GM12864 (cell line): ENCODE measurements around the gene RFX4.

Experiments
- DNase-seq: peaks from one replicate; pipeline ENCODE4 v3.0.0-alpha.2; 2011; ENCODE audit warnings: low read depth
- H3K4me3 ChIP-seq: 2 replicates; pipeline ENCODE4 v1.5.1; 2011; ENCODE audit warnings: mild to moderate bottlenecking, low read depth, low read length, control low read depth
- CTCF ChIP-seq: IDR thresholded peaks from 2 replicates; pipeline ENCODE4 v1.5.1; 2011; ENCODE audit warnings: low read depth, mild to moderate bottlenecking, moderate library complexity, low read length, control low read depth, inconsistent platforms; ENCODE audit errors: missing control alignments

The RFX4 gene

DNA sequence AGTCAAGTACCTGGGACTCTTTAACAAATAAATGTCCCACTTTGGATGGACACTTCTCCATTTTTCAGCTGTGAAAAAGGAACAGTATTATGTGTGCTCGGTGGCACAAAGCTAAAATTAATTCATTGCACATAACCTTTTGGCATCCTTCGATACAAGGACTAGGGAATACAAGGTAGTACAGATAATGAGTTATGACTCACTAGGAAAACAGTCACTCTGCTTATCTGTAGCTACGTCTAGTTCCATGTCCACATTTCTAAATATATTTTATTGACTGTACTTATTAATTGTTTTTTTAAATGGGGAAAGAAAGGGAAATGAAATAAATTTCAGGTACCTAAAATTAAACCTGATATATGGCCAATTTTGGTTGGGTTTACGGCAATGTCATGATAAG is 156.5 kb downstream of the RFX4 start:
- DNase-seq: no peak
- no peak for TF ChIP-seq CTCF
- no peak overlapping the region for H3K4me3 ChIP-seq

DNA sequence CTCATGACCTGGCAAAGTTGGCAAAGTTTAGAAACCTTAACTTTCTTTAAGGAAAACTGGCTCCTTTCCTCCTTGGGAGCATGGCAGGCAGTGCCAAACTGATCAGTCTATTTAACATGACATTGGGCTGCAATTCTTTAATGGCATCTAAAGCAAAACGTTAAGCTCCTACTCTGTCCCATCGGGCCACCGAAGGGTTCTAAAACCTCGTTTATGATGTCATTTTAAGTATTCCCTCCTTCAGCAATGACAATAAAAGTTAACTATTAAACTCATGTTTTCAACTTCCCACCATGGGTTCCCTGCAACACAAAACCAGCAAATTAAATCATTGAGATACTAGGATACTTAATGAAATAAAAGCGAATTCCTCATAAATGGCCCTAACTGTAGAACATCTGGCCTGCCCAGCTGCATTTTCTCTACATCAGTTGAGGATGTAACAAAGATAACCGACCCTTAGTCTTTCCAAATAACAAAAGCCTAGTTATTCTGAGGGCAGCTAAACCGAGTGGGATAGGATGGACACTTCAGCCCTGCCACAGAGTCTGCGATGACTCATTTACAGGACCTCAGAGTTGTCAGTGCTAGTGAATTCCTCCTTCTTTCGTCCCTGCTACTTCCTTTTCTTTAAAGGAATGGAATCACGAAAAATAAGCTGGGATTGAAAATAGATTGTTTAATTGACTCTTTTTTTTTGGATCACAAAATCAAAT is 157.2 kb downstream of the RFX4 start:
- TF ChIP-seq CTCF: no peak
- H3K4me3 ChIP-seq: no peak overlapping the region
- no peak for DNase-seq

DNA sequence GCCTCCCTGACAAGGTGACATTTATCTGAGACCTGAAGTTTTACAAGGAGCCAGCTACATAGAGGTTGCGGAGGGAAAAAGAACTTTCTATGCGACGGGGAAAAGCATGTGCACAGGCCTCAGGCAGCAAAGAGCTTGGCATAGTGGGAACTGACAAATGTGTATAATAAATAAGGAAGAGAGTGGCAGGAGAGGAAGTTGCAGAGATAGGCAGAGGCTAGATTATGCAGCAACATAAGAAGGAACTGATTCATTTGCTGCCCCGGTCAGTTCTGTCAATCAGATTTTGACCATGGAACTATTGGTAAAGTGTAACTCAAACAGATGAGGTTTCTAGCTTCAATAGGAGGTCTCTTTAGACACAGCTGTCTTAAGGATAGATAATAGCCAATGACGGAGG is 158.0 kb downstream of the RFX4 start:
- DNase-seq: no peak
- TF ChIP-seq CTCF: no peak
- H3K4me3 ChIP-seq: no peak overlapping the region

- no peak overlapping the region for H3K4me3 ChIP-seq
- no peak for TF ChIP-seq CTCF
- DNase-seq: no peak
Observed at GRCh38 chr12:106741247-106741646, 158.4 kb downstream of the RFX4 start.

GRCh38 chr12:106743270-106743988 is 160.6 kb downstream of the RFX4 start:
- no peak overlapping the region for H3K4me3 ChIP-seq
- DNase-seq: no peak
- no peak for TF ChIP-seq CTCF

DNA sequence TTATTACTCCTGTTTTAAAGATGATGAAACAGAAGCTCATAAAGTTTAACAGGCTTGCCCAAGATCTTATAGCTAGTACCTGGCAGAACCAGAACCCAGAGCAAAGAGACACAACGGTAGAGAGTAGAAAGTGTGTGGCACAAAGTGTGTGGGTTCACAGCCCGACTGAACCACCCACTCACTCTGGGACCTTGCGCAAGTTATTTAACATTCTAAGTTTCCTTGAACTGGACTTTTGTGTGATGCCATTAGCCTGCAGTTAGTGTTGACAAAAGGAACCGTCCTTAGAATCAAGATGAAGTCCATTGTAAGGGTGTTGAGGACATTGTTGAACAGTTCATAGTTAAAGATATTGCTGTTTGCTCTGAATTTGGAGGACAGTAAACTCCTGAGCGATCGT is 161.8 kb downstream of the RFX4 start:
- no peak for DNase-seq
- no peak for TF ChIP-seq CTCF
- H3K4me3 ChIP-seq: no peak overlapping the region

- DNase-seq: no peak
- TF ChIP-seq CTCF: no peak
- H3K4me3 ChIP-seq: no peak overlapping the region
Observed at GRCh38 chr12:106745181-106745745, 162.5 kb downstream of the RFX4 start.
